ENCODE measurements around the gene PMPCA. TPM values are rescaled to one million over a fixed set of nuclear protein-coding genes. Genes with fewer than 3 reads are reported as not detected.

Gene PMPCA
- total RNA-seq, 1 experiment from 2014 or later: 94.5 TPM

- H3K27ac ChIP-seq (ENCODE audit: insufficient read length, low read depth, low read length): no peak overlapping the region
Observed at GRCh38 chr9:136402067-136402466, 8.4 kb upstream of the PMPCA start.

More at GRCh38 chr9:136402067-136402466, 8.4 kb upstream of the PMPCA start:
- no peak overlapping the region for H2BK20ac ChIP-seq (ENCODE audit: low read depth, low read length, poor library complexity, severe bottlenecking)
- no peak for TF ChIP-seq CTCF (conservative IDR thresholded peaks at IDR 0.05)
- Mint-ChIP-seq H3K27ac (no peak overlapping the region), H3K9me3 (no peaks in the 10 kb centered on the region), H3K4me1 (peaks cover 11 to 12% of the 10 kb centered on the region in 2 experiments), H3K27me3 (ENCODE audit: low read depth) (no peaks in the 10 kb centered on the region), H3K4me3 (no peak overlapping the region), H3K36me3 (ENCODE audit: insufficient read depth in 1 of 3, low read depth in 3 of 3) (peaks cover 21 to 68% (median 56%) of the 10 kb centered on the region in 3 experiments)
- H3K79me1 ChIP-seq (ENCODE audit: insufficient read depth, low read depth, low read length, poor library complexity, severe bottlenecking): peaks cover 10% of the 10 kb centered on the region
- H4K5ac ChIP-seq (ENCODE audit: insufficient read length, low read depth, low read length): no peak overlapping the region
- no peak overlapping the region for H3K4me2 ChIP-seq (ENCODE audit: insufficient read depth, insufficient read length, low read length)
- H3K27me3 ChIP-seq (ENCODE audit: insufficient read depth, low read length): no peaks in the 10 kb centered on the region
- no peak overlapping the region for H2BK12ac ChIP-seq (ENCODE audit: insufficient read length, low read depth, low read length)
- peaks cover 6% of the 10 kb centered on the region for H3K23me2 ChIP-seq (ENCODE audit: insufficient read length, low read depth, low read length, poor library complexity, severe bottlenecking)
- no peak overlapping the region for H3T11ph ChIP-seq (ENCODE audit: low read length)
- H2BK120ac ChIP-seq (ENCODE audit: low read depth, low read length, poor library complexity, severe bottlenecking): no peak overlapping the region
- no peak overlapping the region for H3K56ac ChIP-seq (ENCODE audit: insufficient read length, low read depth, low read length)
- no peak overlapping the region for H2BK15ac ChIP-seq (ENCODE audit: low read depth, low read length)
- no peak overlapping the region for H3K9ac ChIP-seq (ENCODE audit: extremely low read depth, insufficient read length, low read length)
- H3K4ac ChIP-seq (ENCODE audit: low read depth, low read length): no peak overlapping the region
- no peak for DNase-seq
- no peaks in the 10 kb centered on the region for H4K20me1 ChIP-seq (ENCODE audit: control insufficient read depth, insufficient read depth, insufficient read length)
- no peak overlapping the region for H4K8ac ChIP-seq (replicated peaks; ENCODE audit: insufficient read length, low read depth, low read length)
- H3K18ac ChIP-seq (ENCODE audit: insufficient read length, low read depth, low read length): no peak overlapping the region
- no peak overlapping the region for H3K14ac ChIP-seq (ENCODE audit: insufficient read depth, low read length)
- no peaks in the 10 kb centered on the region for H3K4me1 ChIP-seq (ENCODE audit: insufficient read depth, low read length)
- no peak overlapping the region for H3K23ac ChIP-seq (ENCODE audit: insufficient read length, low read depth, low read length)
- H4K91ac ChIP-seq (ENCODE audit: insufficient read length, low read depth, low read length): no peak overlapping the region
- no CpG with 5 or more reads among the region's 13 CpGs for WGBS (ENCODE audit: extremely low coverage, insufficient read length, low lambda C conversion rate)
- no peak overlapping the region for H2BK5ac ChIP-seq (ENCODE audit: insufficient read length, low read length)
- no peaks in the 10 kb centered on the region for H3K9me3 ChIP-seq (ENCODE audit: control insufficient read depth, low read depth, low read length)
- H3K79me2 ChIP-seq (ENCODE audit: insufficient read depth, low read length): peaks cover 14% of the 10 kb centered on the region; the same call in 1 of the 2 replicates
- H2AFZ ChIP-seq (ENCODE audit: low read length): no peak overlapping the region
- H2AK5ac ChIP-seq (ENCODE audit: insufficient read length, low read length): no peak overlapping the region
